ENCODE measurements around the gene TTC21B.
"Not testable (repeated sequence)": the region's sequence is repeated elsewhere in the genome, so short reads cannot be mapped to it uniquely, and the experiment has no call there.

The TTC21B gene

DNA sequence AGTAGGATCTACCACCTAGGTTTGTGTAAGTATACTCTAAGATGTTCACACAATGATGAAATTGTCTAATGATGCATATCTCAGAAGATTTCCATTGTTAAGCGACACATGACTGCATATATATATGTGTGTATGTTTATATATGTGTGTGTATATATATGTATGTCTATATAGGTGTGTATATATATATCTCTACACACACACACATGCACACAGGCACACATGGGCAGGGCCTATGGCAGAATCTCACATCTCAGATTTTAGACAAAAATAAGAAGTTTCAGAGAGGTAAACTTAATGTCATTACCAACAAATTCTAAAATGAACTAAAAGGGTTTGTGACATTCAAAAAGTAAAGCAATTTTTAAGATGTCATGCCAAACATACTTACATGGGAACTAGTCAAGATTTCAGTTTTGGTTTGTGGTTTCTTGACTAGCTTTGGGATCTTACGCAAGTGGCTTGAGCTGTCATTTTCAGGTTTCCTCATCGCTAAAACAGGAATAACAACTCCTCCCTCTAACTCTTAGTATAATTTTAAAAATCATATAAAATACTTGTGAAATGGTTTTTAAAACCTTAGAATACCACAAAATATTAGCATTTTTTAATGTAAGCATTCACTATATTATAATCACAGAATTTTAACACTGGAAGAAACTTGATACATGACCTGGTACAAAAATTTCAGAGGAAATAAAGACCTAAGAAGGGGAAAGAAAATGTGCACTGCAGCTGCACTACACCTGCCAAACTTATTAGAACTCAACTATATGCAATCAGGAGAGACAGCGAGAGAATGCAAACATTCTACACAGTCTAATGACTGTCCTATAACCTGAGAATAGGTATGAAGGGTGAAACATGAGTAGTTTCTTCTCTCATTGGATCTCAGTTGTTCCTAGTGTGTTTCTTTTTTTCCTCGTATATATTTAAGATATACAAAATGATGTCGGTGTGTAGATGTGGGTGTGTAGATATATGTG, 75.7 kb downstream of the TTC21B start:
- no peak for DNase-seq

DNA sequence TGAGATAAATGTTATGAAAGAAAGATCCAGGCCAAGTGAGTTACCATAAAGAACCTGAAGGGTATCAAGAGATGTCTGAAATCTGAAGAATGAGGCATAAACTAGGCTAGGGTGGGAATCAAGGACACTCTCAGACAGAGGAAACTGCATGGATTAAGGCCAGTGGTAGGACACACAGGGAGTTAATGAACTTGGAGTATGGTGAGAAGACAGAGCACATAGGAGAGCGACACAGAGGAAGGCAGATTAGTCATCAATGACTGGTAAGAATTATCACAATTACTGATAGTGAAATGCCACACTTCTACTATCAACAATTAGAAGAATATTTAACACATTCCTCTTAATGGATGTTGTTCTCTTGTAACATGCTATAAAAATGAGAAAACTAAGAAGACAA, 76.9 kb downstream of the TTC21B start:
- no peak for DNase-seq

DNA sequence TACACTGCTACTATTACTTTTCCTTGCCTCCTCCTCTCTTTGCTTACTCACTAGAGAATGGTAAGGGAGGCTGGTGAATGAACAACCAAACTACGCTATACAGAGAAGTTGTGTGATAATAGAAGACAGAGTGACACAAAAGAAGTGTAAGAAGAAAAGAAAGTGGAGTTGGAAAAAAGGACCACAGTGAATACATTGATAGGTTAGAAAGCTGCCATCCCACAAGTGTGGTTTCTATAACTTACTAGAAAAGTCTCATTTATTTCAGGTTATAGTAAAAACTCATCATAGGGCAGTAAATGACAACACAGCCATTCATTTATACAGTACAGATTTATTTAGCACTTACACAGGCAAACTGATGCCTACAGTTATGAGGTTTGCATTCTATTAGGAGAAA, 77.3 kb downstream of the TTC21B start:
- DNase-seq, result no peak

DNA sequence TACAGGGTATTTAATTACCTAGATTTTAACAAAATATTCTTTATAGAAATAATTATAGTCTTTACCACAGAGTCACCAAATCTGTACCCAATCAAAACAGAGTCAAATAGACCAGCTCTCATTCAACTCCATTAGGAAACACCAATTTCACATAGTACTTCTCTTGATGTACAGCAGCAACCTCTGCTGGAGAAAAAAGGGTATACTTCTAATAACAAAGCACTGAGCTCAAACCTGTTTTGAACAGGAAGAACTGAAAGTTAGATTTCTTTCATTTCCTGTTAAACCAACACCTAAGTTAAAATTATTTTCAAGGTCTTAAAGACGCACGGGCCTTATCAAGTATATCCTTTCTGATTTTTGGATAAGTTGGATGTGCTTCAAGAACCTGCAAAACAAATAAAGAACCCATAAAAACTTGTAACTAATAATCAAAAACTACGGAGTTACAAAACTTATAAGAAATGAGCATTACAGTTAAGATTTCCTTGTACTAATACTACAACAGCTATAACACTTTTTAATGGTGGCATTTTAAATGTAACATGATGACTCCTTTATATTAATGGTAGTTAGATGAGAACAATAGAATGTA, 79.0 kb downstream of the TTC21B start:
- no peak for DNase-seq

DNA sequence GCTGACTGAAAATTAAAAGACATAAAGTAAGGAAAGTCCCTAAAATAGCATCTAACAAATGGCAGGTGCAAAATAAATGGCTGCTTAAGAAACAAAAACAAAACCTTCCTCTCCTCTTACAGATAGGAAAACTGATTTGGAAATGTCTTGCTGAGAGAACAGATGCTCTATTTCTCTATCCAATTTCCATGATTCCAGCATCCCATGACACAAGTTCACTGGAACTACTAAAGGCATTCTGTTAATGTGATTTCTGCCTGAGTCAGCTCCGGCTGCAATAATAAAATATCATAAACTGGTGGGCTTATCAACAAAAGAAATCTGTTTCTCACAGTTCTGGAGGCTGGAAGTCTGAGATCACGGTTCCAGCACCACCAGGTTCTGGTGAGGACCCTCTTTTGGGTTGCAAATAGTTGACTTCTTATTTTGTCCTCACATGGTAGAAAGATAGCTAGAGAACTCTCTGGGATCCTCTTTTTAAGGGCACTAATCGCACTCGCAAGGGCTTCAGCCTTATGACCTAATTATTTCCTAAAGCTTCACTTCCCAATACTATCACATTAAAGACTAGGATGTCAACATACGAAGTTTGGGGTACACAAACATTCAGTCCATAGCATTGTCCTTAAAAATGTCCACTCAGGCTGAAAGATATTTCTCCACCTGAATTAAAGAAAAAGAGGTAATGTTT, 81.3 kb downstream of the TTC21B start:
- no peak for DNase-seq

DNA sequence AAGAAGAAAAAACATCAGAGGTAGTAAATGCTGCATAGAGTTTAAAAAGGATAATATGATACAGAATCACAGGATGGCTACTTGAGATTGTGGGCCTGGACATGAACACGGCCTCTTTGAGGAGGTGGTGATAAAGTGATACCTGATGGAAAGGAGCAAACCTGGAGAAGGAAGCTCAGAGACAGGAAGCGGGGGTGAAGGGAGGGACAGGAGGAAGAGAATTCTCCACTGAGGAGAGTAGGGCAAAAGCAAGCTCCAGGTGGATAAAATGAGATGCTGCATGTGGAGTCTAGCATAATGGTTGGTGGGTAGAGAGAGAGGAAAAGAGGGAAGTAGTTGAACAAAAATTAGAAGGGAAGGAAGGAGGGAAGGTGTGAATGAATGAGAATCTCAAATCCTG, 82.6 kb downstream of the TTC21B start:
- no peak for DNase-seq

DNA sequence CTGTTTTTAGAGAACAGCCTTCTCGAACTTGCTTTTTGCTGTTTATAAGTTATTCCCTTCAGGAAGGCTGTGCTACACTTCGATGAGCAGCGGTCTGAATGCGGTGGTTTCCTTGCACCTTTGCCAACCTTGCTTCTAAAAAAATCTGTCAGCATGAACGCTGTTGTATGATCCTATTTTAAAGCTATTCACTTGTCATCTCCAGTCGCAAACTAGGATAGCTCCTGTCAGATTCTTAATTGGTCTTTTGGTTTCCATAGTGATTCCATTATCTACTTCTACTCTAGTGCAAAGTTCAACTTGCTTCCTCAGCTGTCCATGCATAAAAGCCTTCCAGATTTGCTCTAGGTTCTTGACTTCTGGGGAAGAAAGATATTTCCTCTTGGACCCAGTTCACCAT, 83.2 kb downstream of the TTC21B start:
- DNase-seq, result no peak

DNA sequence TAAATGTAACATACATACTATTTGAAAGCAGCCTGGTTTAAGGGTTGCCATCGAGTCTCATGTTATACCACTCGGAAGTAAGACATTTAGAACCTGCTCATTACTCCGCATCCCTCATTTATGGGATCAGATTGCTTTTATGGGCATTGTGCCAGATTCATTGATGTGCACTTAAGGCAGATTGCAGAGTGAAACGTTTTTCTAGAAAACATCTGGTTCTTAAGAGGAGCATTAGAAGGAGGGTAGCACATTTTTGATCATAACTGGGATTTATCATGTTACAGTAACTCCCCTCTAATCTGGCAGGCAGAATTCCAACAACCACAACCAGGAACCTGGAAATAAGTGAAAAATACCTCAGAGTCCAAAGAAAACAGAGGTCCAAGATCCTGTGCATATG, 85.4 kb downstream of the TTC21B start:
- DNase-seq, result no peak

DNA sequence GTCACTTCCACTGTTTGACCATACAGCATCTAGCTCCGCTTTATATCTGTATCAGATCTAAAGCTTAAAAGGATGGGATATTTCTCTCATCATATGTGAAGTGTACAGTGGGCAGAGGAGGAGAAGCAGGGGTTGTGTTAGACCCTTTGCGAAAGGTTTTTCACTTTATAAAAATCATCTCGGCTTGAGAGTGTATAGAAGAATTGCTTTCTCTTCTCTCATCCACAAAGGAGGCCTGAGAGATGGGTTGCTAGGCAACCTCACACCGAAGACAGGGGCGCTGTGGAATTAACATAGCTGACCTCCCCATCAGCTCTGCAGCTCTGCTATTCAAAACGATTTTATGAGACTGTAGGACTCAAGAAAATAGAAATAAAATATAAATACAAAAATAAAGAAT, 89.3 kb downstream of the TTC21B start:
- no peak for DNase-seq

DNA sequence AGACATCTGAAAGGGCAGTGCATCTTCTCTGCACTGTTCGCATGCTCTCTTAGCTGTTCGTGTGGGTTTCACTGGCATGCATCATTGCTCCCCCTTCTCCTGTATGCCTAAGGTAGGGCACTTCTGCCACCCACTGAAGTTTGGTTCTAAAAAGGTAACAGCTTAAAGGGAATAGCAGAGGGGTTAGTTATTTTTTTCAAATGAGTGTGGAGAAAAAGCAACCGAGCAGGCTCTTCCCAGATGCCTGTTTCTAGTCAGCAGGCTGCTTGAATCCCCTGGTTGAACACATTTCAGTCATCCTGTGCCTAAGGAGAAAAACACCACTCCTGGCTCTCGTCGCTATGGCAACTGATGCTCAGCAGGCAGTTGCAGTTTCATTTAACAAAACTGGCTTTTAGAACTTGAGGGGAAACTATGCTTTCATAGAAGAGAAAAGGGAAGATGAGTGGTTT, 89.7 kb downstream of the TTC21B start:
- DNase-seq, result no peak

DNA sequence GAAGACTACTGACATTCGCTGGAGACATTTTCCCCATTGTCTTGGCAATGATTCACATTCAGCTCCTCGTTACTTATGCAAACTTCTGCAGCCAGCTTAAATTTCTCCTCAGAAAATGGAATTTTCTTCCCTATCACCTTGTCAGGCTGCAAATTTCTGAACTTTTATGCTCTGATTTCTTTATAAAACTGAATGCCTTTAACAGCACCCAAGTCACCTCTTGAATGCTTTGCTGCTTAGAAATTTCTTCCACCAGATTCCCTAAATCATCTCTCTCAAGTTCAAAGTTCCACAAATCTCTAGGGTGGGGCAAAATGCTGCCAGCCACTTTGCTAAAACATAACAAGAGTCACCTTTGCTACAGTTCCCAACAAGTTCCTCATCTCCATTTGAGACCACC, 92.5 kb downstream of the TTC21B start:
- DNase-seq, result not testable (repeated sequence)

DNA sequence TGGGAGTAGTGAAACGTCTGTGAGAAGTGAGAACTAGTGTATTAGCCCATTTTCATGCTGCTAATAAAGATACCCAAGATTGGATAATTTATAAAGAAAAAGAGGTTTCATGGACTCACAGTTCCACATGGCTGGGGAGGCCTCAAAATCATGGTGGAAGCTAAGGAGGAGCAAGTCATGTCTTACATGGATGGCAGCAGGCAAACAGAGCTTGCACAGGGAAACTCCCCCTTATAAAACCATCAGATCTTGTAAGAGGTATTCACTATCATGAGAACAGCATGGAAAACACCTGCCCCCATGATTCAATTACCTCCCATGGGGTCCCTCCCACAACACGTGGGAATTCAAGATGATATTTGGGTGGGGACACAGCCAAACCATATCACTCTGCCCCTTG, 93.9 kb downstream of the TTC21B start:
- DNase-seq, result not testable (repeated sequence)

DNA sequence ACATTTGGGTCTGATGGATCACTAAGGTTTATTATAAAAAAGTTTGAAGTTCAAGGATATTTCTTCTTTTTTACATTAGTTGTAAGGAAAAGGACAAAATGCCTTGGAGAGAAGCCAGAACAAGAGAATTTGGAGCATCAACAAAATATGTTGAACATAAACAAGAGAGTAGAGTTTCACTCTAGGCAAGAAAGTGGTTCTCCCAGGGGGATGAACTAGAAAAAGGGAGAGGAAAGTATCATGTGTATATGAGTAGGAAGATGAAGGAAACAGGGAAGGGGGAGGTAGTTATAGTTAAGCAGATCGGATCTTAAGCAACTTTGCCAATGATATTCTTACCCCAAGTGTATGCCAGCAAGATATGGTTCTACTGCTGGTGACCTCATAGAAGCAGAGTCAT, 95.7 kb downstream of the TTC21B start:
- no peak for DNase-seq

DNA sequence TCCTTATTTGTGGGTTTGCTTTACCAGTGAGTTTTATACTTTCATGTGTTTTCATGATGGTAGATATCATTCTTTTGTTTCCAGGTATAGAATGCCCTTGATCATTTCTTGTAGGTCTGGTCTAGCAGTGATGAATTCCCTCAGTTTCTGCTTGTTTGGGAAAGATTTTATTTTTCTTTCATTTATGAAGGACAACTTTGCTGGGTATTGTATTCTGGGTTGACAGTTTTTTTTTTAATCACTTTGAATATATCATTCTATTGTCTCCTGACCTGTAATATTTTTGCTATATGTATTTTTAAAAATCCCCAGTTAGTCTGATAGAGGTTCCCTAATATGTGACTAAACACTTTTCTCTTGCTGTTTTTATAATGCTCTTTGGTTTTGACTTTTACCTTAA, 101.2 kb downstream of the TTC21B start:
- DNase-seq, result no peak

DNA sequence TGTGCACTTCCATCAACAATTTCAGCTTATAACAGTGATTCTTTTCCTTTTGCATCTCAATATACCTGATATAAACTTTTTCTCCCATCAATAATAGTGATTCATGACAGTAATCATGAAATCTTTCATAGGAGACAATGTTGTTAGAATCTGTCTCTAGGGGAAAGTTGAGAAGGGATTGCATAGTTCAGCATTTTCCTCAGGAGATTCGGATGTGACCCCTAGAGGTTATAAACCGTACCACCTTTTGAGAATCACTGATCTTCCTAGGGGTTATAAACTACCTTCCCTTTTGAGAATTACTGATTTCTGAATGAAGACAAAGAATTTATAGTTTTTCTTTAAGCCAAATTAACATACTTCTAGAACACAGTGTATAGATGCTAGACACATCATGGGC, 106.6 kb downstream of the TTC21B start:
- DNase-seq, result no peak

DNA sequence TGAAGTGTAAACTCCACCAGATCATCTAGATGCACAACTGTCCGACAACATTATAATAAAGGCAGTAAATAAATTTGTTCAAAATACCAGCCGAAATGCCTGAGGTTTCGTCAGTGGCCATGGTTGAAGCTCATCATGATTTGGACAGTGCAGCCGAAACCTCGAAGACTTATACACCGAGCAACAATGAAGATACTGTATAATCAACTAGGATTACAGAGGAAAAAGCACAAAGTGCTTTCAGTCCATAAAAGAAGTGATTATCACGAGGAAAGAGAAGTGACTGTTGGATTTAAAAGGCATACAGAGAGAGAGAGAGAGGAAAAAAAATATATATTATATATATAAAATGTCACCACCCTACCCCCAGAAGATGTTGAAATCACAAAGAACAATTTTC, 107.5 kb downstream of the TTC21B start:
- no peak for DNase-seq

DNA sequence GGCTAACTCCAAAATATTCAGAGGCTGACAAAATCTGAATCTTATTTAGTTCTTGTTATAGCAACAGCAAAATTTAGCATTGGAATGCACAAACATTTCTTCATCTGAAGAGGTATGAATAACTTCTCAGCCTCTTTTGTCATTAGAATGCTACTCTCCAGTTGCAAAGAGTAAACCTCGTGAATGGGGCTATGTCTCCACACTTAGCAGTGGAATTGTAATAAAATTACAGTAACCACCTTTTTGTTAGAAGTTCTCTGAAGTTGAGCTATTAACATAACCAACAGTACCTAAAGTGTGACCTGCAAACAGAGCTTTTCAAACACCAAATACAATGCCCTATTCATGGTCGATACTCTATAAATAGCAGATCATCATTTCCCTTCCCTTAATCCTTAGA, 109.4 kb downstream of the TTC21B start:
- no peak for DNase-seq

DNA sequence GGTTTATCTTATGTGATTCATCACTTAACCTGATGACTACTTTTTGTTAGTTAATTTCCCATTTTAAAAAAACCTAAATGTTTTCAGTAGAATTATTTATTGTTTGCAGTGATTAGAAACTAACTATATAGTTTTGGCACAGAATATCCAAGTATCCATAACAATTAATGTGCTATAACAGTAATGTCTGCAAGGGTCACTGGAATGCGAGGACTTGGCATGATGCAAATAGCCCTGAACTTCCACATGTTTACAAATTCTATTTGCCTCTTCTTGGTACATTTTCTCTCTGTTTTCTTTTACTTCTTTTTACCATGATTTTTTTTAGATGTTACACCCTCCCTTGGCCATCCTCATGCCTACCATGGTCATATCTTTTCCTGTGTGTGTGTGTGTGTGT, 110.2 kb downstream of the TTC21B start:
- no peak for DNase-seq

DNA sequence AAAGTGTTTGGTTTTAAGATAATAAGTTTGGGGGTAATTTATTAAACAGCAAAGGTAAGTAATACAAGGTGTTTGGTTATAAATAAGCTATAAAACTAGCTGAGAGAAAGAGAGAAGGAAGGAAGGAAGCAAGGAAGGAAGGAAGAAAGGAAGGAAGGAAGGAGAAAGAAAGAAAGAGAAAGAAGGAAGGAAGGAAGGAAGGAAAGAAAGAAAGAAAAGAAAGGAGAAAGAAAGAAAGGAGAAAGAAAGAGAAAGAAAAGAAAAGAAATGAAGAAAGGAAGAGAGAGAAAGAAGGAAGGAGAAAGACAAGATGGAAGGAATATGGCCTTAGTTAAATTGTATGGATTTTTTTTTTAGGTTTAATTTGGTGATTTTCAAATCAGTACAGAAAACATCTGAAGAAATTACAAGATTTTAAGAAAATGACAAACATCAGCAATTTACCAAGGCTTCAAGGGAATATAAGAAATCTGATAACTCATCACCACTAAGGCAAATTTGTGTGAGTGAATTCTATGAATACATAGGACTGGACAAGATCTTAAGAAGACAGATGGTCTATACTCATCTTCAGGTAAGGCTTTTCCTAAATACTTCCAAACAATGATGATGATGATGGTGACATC, 113.1 kb downstream of the TTC21B start:
- DNase-seq, result no peak

DNA sequence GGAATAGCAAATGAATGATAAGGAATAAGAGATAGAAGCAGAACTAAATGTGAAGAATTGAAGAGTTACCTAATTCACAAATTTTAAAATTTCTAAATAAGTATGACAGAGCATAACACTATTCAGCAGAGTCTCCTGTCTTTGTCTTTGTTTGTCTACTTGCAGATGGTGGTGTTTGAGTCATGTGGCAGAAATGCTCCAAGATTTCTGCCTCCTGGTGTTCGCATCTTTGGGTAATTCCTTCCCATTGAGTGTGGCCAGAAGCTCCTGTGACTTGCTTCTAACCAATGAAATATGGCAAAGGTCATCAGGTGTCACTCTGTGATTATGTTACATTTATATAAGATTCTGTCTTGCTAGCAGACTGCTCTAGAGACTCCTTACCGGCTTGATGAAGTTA, 114.0 kb downstream of the TTC21B start:
- no peak for DNase-seq

DNA sequence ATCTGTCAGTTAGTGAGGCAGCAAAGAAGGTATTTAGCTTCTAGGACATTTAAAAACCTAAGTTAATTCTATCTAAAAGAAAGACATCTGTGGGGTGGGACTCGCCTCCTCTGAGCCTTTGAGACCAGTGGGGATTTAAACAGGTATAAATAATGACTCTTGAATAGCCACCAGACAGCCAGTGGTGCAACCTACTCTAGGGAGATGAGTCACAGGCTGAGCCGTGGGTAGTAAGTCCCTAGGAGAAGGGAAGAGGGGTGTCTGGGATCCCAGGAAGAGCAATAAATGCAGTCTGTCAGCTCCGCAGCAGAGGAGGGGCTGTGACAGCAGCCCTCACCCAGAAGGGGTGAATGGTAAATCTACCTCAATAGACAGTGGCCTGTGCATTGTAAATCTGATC, 116.5 kb downstream of the TTC21B start:
- DNase-seq, result no peak

DNA sequence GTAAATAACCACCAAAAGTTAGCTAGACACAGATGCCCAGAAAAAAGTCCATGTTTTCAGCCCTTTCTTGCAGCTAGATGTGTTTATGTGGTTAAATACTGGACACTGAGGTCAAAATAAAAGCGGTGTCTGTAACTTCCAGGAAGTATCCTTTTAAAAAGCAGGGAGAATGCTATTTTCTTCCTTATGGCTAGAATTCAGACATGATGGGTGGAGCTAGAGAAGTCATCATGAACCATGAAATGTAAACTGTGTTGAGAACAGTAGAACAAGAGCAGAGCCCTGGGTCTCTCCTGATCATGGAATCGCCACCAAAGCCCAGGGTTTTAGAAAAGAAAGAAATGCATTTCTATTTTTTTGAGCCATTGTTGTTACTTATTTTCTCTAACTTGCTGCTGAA, 118.2 kb downstream of the TTC21B start:
- no peak for DNase-seq

DNA sequence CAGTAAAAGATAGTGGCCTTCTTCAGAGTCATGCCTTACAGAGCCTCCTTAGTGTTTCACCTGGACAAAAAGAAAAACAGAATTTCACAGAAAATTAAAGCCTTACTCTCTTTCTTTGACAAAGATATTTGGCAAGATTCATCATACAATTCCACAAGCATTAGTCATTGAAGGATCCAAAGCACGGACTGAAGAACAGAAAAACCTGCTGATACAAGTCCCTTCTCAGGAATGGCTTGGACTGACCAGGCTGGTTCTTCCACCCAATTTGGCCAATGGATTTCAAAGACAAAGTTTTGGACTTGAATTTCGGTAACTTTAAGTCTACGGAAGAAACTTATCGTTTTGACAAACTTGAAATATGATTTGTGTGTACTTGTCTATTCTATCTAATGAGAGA, 120.4 kb downstream of the TTC21B start:
- no peak for DNase-seq

DNA sequence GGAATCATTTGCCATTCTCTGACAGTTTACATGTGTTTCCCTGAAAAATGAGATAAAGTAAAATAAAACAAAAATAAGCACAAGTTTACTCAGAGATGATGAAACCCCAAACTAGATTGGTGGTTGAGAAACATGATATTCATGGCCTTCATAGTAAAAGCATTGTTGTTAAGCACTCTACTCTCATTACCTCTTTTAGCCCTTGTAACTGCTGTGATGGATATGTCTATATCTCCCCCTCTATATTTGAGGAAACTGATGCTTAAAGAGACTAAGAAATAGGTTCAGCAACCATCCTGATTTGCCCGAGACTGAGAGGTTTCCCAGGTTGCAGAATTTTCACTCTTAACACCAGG, 125.7 kb downstream of the TTC21B start:
- no peak for DNase-seq
